GM11168 (cell line): ENCODE results near the gene PIGN.
"Not testable (repeated sequence)": the region's sequence is repeated elsewhere in the genome, so short reads cannot be mapped to it uniquely, and the experiment has no call there.

Experiments used
- in situ Hi-C: fragments of 300-500 bp; cut with MboI; formaldehyde crosslinking; loops from one replicate; pipeline ENCODE4 v1.12.0; 2022; ENCODE audit warnings: low sequenced_read_pairs; ENCODE audit not compliant: unreplicated experiment

The PIGN gene

GRCh38 chr18:62072370-62072769 lies 114.5 kb downstream of the PIGN start:
- in situ Hi-C loops = no loop called here

DNA sequence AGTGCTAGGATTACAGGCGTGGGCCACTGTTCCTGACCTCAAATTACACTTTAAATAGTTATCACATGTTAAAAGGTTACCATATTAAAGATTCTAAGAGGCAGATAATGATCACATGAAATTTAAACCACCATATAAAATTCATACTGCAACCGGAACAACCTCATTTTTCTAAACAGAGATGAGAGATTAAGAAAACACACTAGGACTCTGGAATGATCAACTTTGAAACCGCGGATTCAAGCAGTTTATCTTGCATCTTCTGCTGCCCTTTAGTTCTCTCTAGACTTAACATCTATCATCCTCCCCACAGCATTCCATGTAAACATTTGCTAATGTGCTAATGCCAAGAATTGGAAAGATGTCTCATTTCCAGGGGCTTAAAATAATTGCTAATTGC lies 115.8 kb downstream of the PIGN start:
- in situ Hi-C loops = no loop called here

- in situ Hi-C loops = no loop called here
Observed at GRCh38 chr18:62070302-62070701, 116.6 kb downstream of the PIGN start.

DNA sequence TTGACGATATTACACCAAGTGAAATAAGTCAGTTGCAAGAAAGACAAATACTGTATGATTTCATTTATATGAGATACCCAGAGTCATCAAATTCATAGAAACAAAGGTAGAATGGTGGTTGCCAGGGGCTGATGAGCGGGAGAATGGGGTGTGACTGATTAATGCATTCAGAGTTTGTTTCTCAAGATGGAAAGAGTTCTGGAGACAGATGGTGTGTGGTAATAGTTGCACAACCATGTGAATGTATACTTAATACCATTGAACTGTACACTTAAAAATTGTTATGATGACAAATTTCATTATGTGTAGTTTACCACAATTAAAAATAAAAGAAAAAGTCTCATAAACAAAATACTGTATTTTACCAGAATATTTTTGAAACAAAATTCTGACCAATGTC lies 117.3 kb downstream of the PIGN start:
- in situ Hi-C loops = no loop called here

DNA sequence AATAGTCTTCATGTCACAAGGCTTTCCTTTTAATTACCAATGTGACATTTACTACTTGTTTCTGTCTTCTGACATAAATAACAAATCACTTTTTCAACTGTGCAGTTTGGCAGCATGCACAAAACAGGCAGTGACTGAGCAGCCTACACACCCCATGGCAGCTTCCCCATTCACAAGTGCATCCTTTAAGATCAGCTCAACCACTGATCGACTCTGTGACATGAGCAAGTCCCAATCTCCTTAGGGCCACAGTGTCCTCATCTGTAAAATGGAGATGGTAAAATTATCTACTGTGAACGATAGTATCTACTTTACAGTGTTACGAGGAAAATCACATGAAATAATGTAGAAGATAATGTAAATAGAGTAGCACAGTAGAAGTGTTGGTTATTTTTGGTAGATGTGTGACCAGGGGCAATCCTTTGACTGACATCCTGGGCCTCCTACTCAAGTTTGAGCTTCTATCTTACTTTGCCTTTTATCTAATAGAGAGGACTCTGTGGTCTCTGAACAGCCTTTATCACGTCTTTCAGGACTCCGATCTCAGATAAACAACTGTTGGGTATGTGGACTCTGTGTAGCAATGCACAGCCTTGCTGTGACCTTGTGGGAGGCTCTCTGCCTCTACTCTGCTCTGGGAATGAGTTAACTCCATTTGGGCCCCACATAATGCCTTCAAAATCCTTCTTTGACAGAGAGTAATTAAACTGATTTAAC lies 120.6 kb downstream of the PIGN start:
- in situ Hi-C loops = no loop called here

DNA sequence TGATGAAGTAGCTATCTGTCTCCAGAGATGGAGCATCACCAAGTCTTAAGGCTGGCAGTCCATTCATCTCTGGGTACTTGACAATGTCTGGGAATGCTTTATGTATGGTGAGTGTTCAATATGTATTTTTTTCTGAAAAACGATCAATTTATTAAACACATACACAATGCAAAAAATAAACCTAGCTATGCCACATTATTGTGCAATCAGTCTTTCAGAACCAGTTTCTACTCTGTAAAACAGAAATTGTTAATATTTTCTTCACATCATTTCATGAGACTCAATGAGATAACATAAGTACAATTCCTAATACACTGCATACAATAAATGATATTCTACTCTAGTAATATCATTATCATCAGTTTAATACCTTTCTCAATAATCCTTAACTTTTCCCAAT lies 122.5 kb downstream of the PIGN start:
- in situ Hi-C loops = no loop called here

GRCh38 chr18:62061821-62062478 lies 124.9 kb downstream of the PIGN start:
- in situ Hi-C loops = no loop called here

DNA sequence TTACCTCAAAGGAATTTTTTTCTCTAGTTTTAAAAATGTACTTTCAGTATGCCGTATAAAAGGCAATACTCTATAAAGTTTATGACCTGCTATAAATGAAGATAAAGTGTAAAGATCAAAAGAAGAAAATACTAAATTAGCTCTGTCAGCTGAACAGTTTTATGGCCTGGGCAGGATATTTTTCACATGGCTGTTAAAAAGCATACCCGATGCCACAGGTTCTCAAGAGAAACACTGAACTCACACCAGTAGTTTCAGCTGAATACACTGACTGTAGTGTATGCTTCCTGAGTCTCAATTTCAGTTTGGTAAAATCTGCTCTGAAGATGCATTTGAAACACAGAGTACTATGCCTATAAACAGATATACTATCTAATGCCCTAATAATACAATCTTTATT lies 126.0 kb downstream of the PIGN start:
- in situ Hi-C loops = no loop called here

DNA sequence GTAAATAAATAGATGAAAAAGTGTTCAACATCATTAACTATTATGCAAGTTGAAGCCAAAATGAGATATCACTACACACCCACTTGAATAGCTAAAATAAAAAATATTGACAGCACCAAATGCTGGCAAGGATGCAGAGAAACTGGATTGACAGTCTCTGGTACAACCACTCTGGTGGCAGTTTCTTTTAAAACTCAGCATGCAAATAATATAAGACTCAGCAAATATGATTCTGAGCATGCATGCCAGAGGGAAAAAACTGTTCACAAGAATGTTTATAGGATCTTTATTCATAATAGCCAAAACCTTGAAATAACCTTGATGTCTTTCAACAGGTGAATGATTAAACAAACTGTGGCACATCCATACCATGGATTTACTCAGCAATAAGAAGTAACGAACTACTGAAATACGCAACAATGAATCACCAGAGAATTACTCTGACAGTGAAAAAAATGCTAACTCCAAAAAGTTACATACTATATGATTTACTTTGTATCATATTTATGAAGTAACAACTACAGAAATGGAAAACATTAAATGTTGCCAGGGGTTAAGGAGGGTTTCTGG lies 131.8 kb downstream of the PIGN start:
- in situ Hi-C loops = no loop called here

GRCh38 chr18:62048279-62048678 lies 138.6 kb downstream of the PIGN start:
- in situ Hi-C loops = no loop called here

DNA sequence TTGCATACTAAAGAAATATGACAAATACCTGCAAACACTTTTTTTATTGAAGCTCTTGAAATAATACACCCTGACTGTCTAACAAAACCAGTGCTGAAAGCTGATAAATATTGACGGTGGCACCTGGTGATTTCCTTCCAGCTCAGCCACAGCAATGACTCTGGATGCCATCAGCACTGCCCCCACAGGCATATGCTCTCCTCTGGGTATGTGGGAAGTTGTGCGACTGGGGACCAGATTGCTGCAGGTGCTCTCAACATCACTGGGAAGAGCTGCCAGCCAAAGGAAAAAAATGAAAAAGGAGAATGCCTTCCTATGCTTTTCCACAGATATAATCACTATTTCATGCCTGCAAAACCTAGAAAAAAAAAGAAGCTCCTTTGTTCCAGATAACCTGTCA lies 141.5 kb downstream of the PIGN start:
- in situ Hi-C loops = no loop called here

DNA sequence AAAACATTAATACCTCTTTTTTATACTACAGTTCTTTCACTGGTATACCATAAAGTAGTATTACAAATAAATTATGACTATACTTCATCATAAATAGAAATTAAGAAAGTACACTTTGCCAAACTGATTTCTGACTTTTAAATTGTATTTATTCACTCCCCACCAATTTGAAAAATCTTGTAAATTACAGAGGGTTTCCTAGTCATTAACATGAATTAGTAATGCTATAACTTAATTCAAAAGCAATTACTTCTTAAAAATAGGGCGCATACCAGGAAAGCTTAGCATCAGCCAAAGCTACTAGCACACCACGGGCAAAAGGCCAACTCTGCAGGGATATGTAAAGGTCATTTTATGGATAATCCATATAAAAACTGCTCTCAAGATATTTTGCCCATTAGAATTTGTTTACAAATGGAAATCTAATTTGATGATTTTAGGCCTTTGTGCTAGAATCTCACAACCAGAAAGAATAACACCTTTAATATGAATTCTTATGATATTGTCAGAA lies 142.3 kb downstream of the PIGN start:
- in situ Hi-C loops = no loop called here

DNA sequence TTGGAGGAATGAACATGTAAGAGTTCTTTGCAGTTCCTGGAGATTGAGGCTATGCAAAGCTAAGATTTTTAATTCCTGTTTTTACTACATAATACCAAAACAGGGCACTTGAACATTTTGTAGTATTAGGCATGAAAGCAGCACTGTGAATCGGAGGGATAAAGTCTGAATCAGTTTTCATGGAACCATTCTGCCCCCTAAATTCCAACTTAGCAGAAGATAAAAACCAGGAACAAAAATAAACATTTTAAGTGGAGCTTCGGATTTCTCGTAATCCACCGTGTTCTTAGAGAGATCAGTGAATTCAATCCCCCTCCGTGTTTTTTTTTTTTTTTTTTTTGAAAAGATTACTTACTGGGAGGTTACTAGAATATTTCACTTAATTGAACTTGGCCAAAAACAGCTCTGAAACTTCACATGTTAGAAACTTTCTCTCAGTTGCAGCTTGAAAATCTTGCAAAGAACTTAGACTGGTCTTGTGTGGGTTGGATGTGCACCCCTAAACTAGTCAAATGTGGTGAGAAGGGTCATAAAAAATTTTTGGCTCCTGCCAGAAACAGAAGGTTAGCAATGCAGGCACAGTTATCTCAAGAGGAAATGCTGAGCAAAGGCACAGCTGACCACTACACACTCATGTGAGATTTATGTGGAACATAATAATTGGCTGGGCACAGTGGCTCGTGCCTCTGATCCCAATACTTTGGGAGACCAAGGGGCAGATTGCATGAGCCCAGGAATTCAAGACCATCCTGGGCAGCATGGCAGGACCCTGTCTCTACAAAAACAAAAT lies 148.7 kb downstream of the PIGN start:
- in situ Hi-C loops = no loop called here

DNA sequence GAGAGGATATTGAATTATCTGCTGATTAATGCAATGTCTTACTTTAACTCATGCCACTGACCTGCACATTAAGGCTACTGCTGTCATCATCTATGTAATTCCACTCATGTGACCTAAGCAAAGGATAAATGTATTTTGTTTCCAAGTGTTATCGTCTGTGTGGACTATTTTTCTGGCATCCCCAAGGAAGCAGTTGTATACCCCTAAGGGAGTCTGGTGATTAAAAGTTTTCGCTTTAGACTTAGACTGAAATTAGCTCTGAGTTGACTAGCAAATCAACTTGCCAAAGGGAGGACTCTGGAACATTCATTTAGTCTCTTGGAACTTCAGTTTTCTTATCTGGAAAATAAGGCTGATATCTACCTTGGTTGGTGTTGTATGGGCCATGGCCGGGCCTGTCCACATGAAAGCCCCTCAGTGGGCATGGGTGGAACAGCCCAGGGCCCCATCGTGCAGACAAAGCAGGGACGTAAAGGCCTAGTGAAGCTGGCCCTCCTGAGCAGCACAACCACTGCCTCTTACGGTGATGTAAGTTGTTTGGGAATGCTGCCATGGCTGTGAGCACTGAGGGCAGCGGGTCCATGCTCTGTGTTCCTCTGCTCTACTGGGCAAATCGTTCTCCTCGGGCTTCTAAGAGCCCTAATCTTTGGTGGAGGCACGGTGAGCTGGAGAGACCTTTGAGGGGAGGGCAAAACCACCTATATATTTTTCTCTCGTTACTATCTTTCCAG lies 149.7 kb downstream of the PIGN start:
- in situ Hi-C loops = no loop called here

GRCh38 chr18:62034286-62034685 lies 152.6 kb downstream of the PIGN start:
- in situ Hi-C loops = not testable (repeated sequence)

DNA sequence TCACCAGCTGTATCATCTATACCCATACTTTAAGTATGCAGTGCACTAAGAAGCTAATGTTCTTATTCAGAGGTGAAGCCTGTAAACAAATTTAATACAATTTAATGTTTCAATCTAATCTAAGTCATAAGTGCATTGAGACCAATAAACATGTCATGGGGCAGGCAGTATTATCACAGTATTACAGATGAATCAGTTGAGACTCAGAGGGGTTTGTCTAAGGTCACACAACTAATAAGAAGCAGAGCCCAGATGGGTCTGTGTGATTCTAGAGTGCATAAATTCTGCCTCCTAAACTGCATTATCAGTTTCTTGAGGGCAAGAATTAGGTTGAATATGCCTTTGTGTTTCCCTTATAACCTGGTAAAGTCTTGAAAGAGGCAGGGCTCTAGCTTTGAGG lies 153.1 kb downstream of the PIGN start:
- in situ Hi-C loops = no loop called here

GRCh38 chr18:62033207-62033606 lies 153.6 kb downstream of the PIGN start:
- in situ Hi-C loops = no loop called here

- in situ Hi-C loops = no loop called here
Observed at GRCh38 chr18:62030091-62030985, 156.5 kb downstream of the PIGN start.

- in situ Hi-C loops = no loop called here
Observed at GRCh38 chr18:62028715-62029114, 158.1 kb downstream of the PIGN start.
